DMS 273 (cell line): ENCODE data around the gene PGM5.
A peak's percentile ranks its signal among the peaks of the same experiment; 100 is the strongest.

Experiments
- DNase-seq: peaks from one replicate; lab custom pipeline; 2025; ENCODE audit not compliant: unreplicated experiment; lab: John Stamatoyannopoulos, UW

PGM5 gene

GRCh38 chr9:68493958-68494577, 137.7 kb downstream of the PGM5 start:
- DNase-seq, result no peak

GRCh38 chr9:68495247-68495646, 138.8 kb downstream of the PGM5 start:
- DNase-seq, result no peak

GRCh38 chr9:68496356-68496755, 139.9 kb downstream of the PGM5 start:
- no peak for DNase-seq

- DNase-seq, result no peak
These were observed 141.2 kb downstream of the PGM5 start for GRCh38 chr9:68497629-68498028.

- no peak for DNase-seq
These were observed 142.4 kb downstream of the PGM5 start for GRCh38 chr9:68498816-68499215.

GRCh38 chr9:68500457-68501381, 144.3 kb downstream of the PGM5 start:
- no peak for DNase-seq

- no peak for DNase-seq
These were observed 145.9 kb downstream of the PGM5 start for GRCh38 chr9:68502279-68502678.

- DNase-seq, result peak; percentile 3
These were observed 149.4 kb downstream of the PGM5 start for GRCh38 chr9:68505681-68506409.

- DNase-seq, result no peak
These were observed 150.1 kb downstream of the PGM5 start for GRCh38 chr9:68506551-68506950.

- DNase-seq, result peak; percentile 36
These were observed 150.9 kb downstream of the PGM5 start for GRCh38 chr9:68507130-68507805.

- DNase-seq, result no peak
These were observed 151.4 kb downstream of the PGM5 start for GRCh38 chr9:68507806-68508145.

GRCh38 chr9:68508547-68508946, 152.1 kb downstream of the PGM5 start:
- DNase-seq, result no peak

GRCh38 chr9:68509689-68510088, 153.3 kb downstream of the PGM5 start:
- DNase-seq, result no peak

- DNase-seq, result no peak
These were observed 157.0 kb downstream of the PGM5 start for GRCh38 chr9:68513385-68513784.

GRCh38 chr9:68513981-68514380, 157.6 kb downstream of the PGM5 start:
- no peak for DNase-seq

- DNase-seq, result no peak
These were observed 159.1 kb downstream of the PGM5 start for GRCh38 chr9:68515326-68516017.

GRCh38 chr9:68522131-68522530, 165.7 kb downstream of the PGM5 start:
- no peak for DNase-seq

GRCh38 chr9:68522954-68523353, 166.5 kb downstream of the PGM5 start:
- DNase-seq, result no peak

GRCh38 chr9:68523367-68523936, 167.0 kb downstream of the PGM5 start:
- DNase-seq, result no peak

GRCh38 chr9:68530618-68531017, 174.2 kb downstream of the PGM5 start:
- peak; percentile 65 for DNase-seq
